DMS114 treated with DMSO at 0.1 percent for 48 hours (cell line): ENCODE data around the gene CGB2.
"Not testable (repeated sequence)": the region's sequence is repeated elsewhere in the genome, so short reads cannot be mapped to it uniquely, and the experiment has no call there.

Experiments used
- DNase-seq: peaks from one replicate; lab custom pipeline; 2025; ENCODE audit not compliant: unreplicated experiment; lab: John Stamatoyannopoulos, UW

CGB2 gene

GRCh38 chr19:49009828-49010227 lies 21.9 kb upstream of the CGB2 start:
- no peak for DNase-seq

GRCh38 chr19:49010453-49010852 lies 21.2 kb upstream of the CGB2 start:
- no peak for DNase-seq

GRCh38 chr19:49011194-49011593 lies 20.5 kb upstream of the CGB2 start:
- no peak for DNase-seq

- DNase-seq, result no peak
These were observed 17.4 kb upstream of the CGB2 start for GRCh38 chr19:49014123-49014869.

- no peak for DNase-seq
These were observed 16.8 kb upstream of the CGB2 start for GRCh38 chr19:49014870-49015255.

- DNase-seq, result no peak
These were observed 15.4 kb upstream of the CGB2 start for GRCh38 chr19:49016067-49016839.

- no peak for DNase-seq
These were observed 14.5 kb upstream of the CGB2 start, which contains the start of gene LHB for GRCh38 chr19:49017041-49017665. Gene LHB, minus strand, starts transcription at chr19:49017091. Its CDS starts 10 bp downstream, at chr19:49017081.

GRCh38 chr19:49017666-49018351 lies 13.9 kb upstream of the CGB2 start:
- no peak for DNase-seq

- not testable (repeated sequence) for DNase-seq
These were observed 13.1 kb upstream of the CGB2 start for GRCh38 chr19:49018388-49019241.

- DNase-seq, result no peak
These were observed 12.3 kb upstream of the CGB2 start for GRCh38 chr19:49019242-49019932.

GRCh38 chr19:49020342-49020741 lies 11.3 kb upstream of the CGB2 start:
- DNase-seq, result no peak

- DNase-seq, result no peak
These were observed 10.5 kb upstream of the CGB2 start for GRCh38 chr19:49020931-49021895.

GRCh38 chr19:49022116-49022515 lies 9.6 kb upstream of the CGB2 start:
- DNase-seq, result no peak

GRCh38 chr19:49024233-49024632 lies 7.5 kb upstream of the CGB2 start, which contains the start of gene CGB3:
Gene CGB3, minus strand, starts transcription at chr19:49024333. Its CDS starts 362 bp downstream, at chr19:49023971.
- DNase-seq, result not testable (repeated sequence)

- DNase-seq, result not testable (repeated sequence)
These were observed 6.6 kb upstream of the CGB2 start for GRCh38 chr19:49025088-49025487.

GRCh38 chr19:49025599-49025998 lies 6.1 kb upstream of the CGB2 start:
- not testable (repeated sequence) for DNase-seq

GRCh38 chr19:49028686-49029085 lies 3.0 kb upstream of the CGB2 start:
- not testable (repeated sequence) for DNase-seq

GRCh38 chr19:49029749-49030148 lies 1.9 kb upstream of the CGB2 start:
- not testable (repeated sequence) for DNase-seq
